Suprapubic skin (tissue), 4 donors: Measurements from ENCODE around the gene PLP2.
A peak's percentile ranks its signal among the peaks of the same experiment; 100 is the strongest.

ENCODE experiments used
- EP300 ChIP-seq: sonication (generic); formaldehyde crosslinking; IDR thresholded peaks from one replicate; pipeline ENCODE4 v1.6.1; 2017; ENCODE audit warnings: antibody characterized with exemption
- POLR2A ChIP-seq, 2 donors: fragments of 450-650 bp; IDR thresholded peaks; one replicate each; pipeline ENCODE4 v1.6.1; 2017; ENCODE audit warnings: antibody characterized with exemption in 2 of 2, mild to moderate bottlenecking in 2 of 2, moderate library complexity in 2 of 2
- POLR2AphosphoS5 ChIP-seq, 3 donors: sonication (generic); formaldehyde crosslinking; IDR thresholded peaks; one replicate each; pipeline ENCODE4 v1.6.1; 2017; ENCODE audit warnings: antibody characterized with exemption in 3 of 3
- TF ChIP-seq, protein P1 (sequence below), 2 donors: fragments of 200-600 bp in 1 of 2; fragments of 450-650 bp in 1 of 2; sonication (generic) in 1 of 2; IDR thresholded peaks; one replicate each; pipeline ENCODE4 v1.5.1; 2016 to 2019; ENCODE audit warnings: antibody characterized with exemption in 2 of 2, mild to moderate bottlenecking in 1 of 2, moderate library complexity in 1 of 2

DNA sequence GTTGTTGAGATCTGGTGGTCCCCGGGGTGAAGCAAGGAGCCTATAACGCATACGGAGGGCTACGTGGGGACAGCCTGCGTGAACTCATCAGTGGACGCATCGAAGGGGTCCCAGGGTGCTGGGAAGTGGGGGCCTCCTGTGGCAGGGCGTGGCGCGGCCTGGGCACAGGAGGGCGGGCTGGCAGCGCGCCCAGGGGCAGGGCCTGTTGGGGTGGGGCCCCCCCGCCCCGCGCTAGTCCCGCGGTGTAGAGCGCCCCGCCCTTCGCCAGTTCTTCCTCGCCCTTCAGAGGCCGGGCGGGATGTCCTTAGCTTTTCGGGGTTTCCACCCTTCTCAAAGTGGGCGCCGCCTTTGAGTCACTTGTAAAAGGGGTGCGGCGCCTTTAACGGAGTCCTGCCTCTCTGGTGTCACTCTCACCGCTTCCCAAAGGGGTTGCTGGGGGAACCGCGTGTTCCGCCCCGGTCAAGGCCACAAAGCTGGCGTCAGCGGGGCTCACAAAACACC is 632 bp downstream of the PLP2 start:
- TF ChIP-seq, protein P1, sequence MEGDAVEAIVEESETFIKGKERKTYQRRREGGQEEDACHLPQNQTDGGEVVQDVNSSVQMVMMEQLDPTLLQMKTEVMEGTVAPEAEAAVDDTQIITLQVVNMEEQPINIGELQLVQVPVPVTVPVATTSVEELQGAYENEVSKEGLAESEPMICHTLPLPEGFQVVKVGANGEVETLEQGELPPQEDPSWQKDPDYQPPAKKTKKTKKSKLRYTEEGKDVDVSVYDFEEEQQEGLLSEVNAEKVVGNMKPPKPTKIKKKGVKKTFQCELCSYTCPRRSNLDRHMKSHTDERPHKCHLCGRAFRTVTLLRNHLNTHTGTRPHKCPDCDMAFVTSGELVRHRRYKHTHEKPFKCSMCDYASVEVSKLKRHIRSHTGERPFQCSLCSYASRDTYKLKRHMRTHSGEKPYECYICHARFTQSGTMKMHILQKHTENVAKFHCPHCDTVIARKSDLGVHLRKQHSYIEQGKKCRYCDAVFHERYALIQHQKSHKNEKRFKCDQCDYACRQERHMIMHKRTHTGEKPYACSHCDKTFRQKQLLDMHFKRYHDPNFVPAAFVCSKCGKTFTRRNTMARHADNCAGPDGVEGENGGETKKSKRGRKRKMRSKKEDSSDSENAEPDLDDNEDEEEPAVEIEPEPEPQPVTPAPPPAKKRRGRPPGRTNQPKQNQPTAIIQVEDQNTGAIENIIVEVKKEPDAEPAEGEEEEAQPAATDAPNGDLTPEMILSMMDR (IDR thresholded peaks at IDR 0.05) = no peak
- no peak for TF ChIP-seq POLR2A (IDR thresholded peaks at IDR 0.05)
- no peak for TF ChIP-seq EP300
- TF ChIP-seq POLR2AphosphoS5 (IDR thresholded peaks at IDR 0.05) = peak in 1 of 3 donors; percentile 29
